Measurements from ENCODE around the gene ZNF804A.

Gene ZNF804A

GRCh38 chr2:184598316-184599053 is at the start of gene ZNF804A:
Gene ZNF804A (plus strand): TSS chr2:184598529. CDS start chr2:184598960, 431 bp downstream.
- peak; percentile 92 to 96 (median 96) for DNase-seq

GRCh38 chr2:184549153-184549552 is 49.2 kb upstream of the ZNF804A start:
- no peak for DNase-seq

- no peak for DNase-seq
Measured at GRCh38 chr2:184551626-184552025, 46.7 kb upstream of the ZNF804A start.

- no peak for DNase-seq
Measured at GRCh38 chr2:184554736-184555135, 43.6 kb upstream of the ZNF804A start.

GRCh38 chr2:184555352-184555751 is 43.0 kb upstream of the ZNF804A start:
- no peak for DNase-seq

- no peak for DNase-seq
Measured at GRCh38 chr2:184556639-184557038, 41.7 kb upstream of the ZNF804A start.

GRCh38 chr2:184558713-184559464 is 39.4 kb upstream of the ZNF804A start:
- DNase-seq = peak; percentile 18 to 52 (median 39)

- no peak for DNase-seq
Measured at GRCh38 chr2:184560603-184561002, 37.7 kb upstream of the ZNF804A start.

- peak; percentile 80 to 90 (median 89) for DNase-seq
Measured at GRCh38 chr2:184562532-184562931, 35.8 kb upstream of the ZNF804A start.

GRCh38 chr2:184564092-184564491 is 34.2 kb upstream of the ZNF804A start:
- no peak for DNase-seq

- no peak for DNase-seq
Measured at GRCh38 chr2:184566716-184567115, 31.6 kb upstream of the ZNF804A start.

GRCh38 chr2:184577056-184577455 is 21.3 kb upstream of the ZNF804A start:
- DNase-seq = no peak

GRCh38 chr2:184577743-184578142 is 20.6 kb upstream of the ZNF804A start:
- DNase-seq = peak; percentile 40 to 63 (median 53)

GRCh38 chr2:184579226-184579625 is 19.1 kb upstream of the ZNF804A start:
- DNase-seq = no peak

- DNase-seq = no peak
Measured at GRCh38 chr2:184581391-184581790, 16.9 kb upstream of the ZNF804A start.

- DNase-seq = peak in 1 of 3 donors; percentile 9
Measured at GRCh38 chr2:184589261-184589660, 9.1 kb upstream of the ZNF804A start.

GRCh38 chr2:184596819-184597411 is 1.4 kb upstream of the ZNF804A start:
- peak; percentile 62 to 94 (median 88) for DNase-seq

GRCh38 chr2:184597571-184597991 is 748 bp upstream of the ZNF804A start:
- peak; percentile 71 to 72 (median 72) for DNase-seq

GRCh38 chr2:184598002-184598315 is 370 bp upstream of the ZNF804A start:
- no peak for DNase-seq

- DNase-seq = peak; percentile 46 to 53 (median 51)
Measured at GRCh38 chr2:184599054-184599871, 934 bp downstream of the ZNF804A start.

- DNase-seq = peak; percentile 60 to 85 (median 81)
Measured at GRCh38 chr2:184599872-184600222, 1.5 kb downstream of the ZNF804A start.

- DNase-seq = no peak
Measured at GRCh38 chr2:184602734-184603133, 4.4 kb downstream of the ZNF804A start.

- DNase-seq = peak; percentile 41 to 53 (median 51)
Measured at GRCh38 chr2:184610891-184611290, 12.6 kb downstream of the ZNF804A start.
